GM21390 (cell line): ENCODE results near the gene CHD9.
"Not testable (repeated sequence)": the region's sequence is repeated elsewhere in the genome, so short reads cannot be mapped to it uniquely, and the experiment has no call there.

ENCODE experiments used
- ATAC-seq: cut with Tn5 transposase; IDR thresholded peaks from one replicate; pipeline ENCODE4 v1.9.1; 2021; ENCODE audit not compliant: unreplicated experiment

The CHD9 gene

DNA sequence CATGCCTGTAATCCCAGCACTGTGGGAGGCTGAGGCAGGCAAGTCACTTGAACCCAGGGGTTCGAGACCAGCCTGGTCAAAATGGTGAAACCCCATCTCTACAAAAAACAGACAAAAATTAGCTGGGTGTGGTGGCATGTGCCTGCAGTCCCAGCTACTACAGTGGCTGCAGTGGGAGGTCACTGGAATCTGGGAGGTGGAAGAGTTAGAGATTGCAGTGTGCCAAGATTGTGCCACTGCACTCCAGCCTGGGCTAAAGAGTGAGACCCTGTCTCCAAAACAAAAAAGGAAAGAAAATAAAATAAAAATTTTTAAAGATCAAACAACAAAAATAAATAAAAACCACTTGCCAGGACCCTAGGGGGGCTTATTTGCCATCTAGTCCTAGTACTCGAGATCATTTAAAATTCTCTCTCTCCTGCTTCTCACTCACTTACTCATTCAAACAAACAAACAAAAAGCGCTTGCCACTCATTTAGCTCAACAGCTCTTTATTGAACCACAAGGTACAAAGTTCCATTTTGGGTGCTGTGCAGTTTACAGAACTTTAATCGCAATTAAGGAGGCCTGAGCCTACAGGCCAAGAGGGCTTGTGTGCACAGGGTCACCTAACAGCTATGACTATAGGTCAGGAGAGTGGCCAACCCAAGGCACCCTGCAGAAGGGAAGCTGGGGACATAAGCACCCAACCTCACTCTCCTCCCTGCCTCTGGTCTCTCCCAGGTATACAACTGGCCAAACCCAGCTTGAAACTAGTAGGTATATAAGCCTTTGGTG lies 6.5 kb upstream of the CHD9 start:
- no peak for ATAC-seq

DNA sequence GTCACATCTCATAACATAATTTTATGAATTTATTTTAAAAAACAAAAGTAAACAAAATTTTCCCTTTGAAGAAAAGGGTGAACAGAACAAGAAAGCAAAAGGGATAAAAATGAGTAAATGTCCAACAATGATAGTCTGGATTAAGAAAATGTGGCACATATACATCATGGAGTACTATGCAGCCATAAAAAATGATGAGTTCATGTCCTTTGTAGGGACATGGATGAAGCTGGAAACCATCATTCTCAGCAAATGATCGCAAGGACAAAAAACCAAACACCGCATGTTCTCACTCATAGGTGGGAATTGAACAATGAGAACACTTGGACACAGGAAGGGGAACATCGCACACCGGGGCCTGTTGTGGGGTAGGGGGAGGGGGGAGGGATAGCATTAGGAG lies 3.5 kb upstream of the CHD9 start:
- not testable (repeated sequence) for ATAC-seq

DNA sequence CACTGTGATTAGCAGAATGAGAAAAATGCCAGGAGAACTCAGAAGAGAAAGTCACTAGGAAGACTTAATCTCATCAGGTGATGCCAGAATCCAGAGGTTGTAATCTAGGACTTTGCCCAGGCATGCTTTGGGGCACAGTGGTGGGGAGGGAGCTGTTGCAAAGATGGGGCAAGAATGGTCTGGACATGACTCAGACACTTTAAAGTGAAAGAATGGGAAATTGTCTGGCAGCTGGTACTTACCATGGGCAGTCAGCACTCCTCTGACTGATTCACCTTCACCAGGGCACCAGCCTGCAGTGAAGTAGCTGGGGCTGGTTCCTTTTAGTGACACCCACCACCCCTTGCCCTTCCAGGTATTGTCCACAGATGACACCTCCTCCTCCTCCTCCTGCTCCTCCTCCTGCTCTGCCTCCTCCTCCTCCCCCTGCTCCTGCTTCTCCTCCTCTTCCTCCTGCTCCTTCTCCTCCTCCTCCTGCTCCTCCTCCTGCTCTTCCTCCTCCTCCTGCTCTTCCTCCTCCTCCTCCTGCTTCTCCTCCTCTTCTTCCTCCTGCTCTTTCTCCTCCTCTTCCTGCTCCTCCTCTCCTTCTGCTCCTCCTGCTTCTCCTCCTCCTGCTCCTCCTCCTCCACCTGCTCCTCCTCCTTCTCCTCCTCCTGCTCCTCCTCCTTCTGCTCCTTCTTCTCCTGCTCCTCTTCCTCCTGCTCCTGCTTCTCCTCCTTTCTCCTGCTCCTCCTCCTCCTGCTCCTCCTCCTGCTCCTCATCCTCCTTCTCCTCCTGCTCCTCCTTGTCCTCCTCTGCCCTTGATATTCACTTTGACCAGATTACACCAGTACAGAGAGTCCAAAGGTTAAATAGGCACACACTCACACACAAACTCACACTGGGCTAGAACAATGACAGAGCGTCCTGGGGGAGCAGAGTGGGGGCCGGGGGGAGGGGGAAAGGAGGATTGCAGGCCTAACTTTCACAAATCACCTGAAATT lies 2.0 kb upstream of the CHD9 start, which contains the start of gene CHD9NB:
Gene CHD9NB, minus strand, starts transcription at position 379 of the 983 bp plus-strand sequence. CDS start 8,739 bp downstream, outside the sequence.
- peak; percentile 22 for ATAC-seq

DNA sequence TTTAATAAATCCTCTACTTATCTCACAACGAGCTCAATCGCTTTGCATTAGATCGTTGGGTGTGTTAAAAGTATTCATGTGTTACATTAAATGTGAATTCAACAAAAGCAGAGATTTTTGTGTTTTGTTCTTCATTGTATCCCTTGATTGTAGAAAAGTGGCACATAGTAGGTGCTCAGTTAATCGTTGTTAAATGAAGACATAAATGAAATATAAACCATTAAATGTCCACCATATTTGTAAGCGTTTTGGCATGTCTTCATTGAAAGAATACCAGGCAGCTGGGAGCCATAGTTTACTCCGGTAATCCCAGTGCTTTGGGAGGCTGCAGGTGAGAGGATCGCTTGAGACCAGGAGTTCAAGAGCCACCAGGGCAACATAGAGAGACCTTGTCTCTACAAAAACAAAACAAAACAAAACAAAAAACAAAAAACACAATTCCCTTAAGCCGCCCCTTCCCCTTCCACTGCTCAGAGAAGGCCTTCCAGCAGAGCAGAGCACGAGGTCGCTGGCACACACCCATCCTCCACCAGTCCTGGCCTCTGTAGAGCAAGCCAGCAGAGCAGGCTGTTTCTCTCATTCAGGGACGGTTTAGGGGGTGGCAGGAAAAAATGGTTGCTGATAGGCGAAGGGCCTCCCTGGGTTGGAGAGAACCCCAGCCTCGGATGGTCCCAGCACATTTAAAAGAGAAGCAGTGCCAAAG lies 673 bp upstream of the CHD9 start:
- ATAC-seq = peak; percentile 21

DNA sequence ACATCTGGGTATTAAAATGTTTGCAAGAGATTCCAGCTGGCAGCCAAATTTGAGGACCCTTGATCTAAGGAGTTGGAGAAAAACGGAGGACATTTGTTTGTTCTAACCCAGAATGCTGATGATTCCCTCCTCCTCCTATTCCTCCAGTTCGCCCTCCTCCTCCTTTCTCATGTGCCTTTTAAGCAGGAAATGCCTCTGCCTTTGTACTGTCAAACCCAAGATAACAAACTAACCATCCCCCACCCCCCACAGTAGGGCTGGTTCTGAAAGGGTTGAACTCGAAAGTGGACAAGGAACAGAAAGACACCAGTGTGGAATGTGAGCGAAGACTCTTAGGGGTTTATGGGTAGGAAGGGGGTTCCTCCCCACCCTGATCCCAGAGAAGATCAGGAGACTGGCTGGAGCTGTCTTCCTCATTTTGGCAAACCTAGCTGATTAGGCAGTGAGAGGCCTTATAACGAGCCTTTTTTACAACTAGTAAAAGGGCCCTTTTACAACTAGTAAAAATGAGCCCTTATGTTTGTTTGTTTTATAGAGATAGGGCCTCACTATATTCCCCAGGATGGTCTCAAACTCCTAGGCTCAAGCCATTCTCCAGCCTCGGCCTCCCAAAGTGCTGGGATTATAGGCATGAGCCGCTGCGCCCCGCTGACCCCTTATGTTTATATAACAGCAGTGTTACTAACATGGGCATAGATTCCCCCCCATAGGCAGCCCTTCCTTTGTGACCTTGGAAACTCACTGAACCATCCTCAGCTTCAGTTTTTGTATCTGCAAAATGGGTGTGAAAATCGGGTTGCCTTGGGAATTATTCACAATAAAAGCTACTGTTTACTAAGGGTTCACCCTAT lies 975 bp downstream of the CHD9 start:
- no peak for ATAC-seq

DNA sequence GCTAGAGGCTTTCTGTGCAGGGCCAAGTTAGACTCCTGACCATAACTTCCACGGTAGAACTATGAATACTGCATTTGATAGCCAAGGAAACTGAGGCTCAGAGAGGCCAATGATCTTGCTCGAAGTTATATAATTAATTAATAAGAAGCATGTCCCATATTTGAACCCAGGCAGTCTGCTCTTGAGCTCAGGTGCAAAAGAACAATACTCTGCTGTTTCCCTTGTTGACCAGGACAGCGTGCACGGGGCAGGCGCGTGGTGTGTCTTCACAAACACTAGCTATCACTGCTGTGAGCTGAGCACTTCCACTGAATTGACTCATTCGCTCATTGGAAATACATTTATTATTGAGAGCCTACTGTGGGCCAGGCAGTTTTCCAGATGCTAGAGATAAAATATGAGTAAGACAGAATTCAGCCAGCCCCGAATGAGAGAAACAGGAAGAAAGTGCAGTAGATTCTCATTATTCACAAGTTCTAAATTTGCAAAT lies 1.6 kb downstream of the CHD9 start:
- no peak for ATAC-seq

DNA sequence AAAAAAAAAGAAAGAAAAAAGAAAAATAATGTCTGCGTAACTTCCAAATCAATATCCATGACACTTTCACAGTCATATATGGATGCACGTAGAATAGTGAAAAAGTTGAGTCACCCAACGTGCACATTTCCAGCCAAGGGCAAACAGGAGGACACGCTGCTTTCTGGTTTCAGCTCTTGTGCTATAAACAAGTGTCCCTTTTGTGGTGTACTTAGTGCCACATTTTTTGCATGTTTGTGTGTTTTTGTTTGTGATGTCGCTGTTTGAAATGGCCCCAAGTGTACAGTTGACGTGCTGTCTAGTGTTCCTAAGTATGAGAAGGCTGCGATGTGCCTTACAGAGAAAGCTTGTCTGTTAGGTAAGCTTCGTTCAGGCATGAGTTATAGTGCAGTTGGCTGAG lies 2.9 kb downstream of the CHD9 start:
- no peak for ATAC-seq

DNA sequence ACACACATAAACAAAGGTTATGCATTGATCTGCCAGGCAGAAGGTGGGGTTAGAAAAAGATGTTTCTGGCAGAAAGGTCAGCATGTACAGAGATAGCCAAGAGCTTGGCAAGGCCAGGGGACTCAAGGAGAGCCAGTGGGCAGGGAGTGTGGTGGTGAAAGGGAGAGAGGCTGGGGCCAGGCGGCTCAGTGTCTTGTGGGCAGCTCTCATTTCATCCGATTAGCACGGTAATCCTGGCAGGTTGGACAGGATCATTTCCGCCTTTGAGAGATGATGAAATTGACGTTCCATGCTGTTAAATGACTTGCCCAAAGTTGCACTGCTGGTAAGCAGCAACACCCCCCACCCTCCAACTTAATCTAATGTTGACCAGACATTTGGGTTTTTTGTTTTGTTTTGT lies 3.6 kb downstream of the CHD9 start:
- ATAC-seq = no peak

DNA sequence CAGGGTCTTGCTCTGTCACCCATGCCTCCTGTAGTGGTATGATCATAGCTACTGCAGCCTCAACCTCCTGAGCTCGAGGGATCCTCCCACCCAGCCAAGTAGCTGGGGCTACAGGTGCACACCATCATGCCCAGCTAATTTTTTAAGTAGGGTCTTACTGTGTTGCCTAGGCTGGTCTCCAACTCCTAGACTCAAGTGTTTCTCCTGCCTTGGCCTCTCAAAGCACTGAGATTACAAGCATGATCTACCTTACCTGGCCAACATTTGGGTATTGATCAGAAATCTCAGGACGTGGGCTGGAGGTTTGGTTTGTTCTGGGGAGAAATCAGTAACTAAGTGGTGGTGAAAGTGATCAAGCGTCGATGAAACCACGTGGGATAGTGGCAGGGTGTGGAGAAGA lies 4.1 kb downstream of the CHD9 start:
- no peak for ATAC-seq

DNA sequence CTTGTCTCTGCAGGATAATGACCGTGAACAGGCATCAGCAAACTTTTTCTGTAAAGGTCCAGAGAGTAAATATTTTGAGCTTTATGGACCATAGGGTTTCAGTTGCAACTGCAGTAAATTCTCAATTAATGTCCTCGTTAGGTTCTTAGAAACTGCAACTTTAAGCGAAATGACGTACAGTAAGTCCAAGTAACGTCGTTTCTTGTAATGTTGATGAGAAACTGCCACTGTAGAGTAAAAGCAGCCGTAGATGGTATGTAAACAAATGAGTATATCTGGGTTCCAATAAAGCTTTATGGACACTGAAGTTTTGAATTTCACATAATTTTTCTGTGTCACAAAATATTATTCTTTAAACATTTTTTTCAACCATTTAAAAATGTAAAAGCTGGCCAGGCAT lies 4.9 kb downstream of the CHD9 start:
- no peak for ATAC-seq

DNA sequence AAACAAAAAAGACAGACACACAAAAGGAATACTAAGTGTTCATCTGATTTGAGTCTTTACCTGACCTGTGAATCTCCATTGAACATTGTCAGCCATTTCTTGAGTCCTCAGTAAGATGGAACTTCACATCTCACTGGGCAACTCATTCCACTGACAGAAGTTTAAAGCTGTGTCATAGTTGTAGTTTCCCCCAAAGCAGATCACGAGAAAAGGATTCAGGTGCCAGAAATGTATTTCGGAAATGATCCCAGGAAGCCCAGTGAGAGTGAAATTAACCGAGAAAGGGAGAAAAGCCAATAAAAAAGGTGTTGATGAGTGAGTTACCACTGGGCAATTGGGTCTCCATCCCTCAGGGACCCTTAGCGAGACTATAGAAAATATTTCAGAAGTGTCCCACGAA lies 6.5 kb downstream of the CHD9 start:
- peak; percentile 28 for ATAC-seq

DNA sequence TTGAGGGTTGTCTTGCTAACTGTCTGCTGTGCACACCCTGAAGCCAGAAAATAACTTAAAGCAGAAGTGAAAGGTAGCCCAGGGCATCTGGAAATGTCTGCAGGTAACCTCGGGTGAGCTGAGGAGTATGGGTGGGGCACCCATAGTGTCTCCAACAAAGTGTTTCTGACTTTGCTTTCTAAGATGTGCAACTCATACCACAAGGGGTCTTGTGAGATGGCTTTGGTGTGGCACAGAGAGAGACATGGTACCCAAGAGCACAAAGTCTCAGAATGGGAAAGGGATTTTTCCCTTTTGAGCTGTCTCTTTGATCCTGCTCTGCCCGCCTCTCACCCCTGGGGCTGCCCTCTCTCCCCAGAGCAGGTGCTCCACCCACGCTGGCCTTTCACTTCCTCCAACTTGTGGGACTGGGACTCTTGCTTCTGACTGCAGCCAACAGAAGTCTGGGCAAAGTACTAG lies 6.9 kb downstream of the CHD9 start:
- ATAC-seq = peak; percentile 88

DNA sequence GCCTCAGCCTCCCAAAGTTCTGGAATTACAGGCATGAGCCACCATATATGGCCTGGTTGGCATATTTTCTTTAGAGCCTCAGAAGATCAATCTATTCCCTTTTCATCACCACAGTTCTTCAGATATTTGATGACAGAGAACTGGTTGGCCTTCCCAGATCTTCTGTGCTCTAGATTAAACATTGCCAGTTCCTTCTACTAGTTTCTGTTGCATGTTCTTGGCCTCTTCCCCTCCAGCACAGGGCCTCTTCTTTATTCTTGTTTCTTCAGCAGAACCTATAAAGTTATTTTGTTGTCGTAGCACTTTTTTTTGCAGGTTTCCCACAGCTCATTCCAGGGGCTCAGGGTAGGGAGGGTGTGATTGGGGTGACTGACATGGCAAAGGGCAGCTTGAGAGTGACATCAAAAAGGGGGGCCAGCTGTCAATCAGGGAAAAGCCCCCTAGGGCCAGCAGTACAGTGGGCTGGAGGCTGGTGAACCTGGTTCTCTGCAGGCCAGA lies 9.3 kb downstream of the CHD9 start:
- no peak for ATAC-seq

DNA sequence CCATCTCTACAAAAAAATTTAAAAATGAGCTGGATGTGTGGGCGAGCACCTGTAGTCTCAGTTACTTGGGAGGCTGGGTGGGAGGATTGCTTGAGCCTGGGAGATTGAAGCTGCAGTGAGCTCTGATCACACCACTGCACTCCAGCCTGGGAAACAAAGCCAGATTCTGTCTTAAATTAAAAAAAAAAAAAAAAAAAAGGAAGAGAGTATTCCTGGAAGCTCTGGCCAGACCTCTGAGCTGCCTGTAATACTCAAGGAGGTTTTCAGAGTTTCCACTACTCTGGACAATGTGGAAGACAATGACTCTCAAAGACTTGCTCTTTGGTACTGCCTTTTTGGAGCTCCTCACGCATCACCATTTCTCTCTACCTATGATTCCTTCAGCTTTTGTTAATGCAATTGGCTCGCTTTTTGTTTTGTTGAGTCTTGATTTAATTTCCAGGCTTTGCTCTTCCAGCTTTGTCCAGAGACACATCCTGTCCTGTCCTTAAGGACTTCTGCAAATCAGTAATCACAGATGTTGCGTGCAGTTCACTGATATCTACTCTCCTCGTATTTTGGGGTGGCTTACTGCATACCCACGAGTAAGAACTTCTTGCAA lies 10.8 kb downstream of the CHD9 start:
- no peak for ATAC-seq

DNA sequence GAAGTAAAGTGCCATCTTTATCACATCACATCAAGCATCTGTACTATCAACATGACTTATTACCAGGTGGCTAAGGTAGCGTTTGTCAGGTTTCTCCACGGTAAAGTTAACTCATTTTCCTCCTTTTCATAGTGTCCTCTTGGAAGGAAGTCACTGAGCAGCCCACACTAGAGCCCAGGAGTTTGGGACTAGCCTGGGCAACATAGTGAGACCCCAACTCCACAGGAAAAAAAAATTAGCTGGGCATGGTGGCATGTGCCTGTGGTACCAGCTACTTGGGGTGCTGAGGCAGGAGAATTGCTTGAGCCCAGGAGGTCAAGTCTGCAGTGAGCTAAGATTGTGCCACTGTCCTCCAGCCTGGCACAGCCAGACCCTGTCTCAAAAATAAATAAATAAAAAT lies 12.9 kb downstream of the CHD9 start:
- no peak for ATAC-seq

DNA sequence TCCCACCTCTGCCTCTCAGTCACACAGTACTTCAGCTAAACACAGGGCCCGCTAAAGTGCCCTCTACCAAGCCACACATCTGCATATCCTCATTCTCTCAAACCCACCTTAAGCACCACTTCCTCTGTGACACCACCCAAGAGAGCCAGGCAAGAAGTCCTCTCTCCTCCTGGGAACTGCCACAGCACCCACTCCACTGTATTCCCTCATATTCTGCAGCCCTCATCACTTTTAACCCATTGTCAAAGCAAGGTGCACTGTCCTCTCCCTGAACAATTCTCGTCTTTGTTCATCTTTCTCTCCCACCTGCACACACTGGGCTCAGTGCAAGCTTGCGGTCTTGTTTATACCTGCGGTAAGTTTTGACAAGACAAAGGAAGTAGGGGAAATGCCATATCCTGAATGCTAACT lies 13.6 kb downstream of the CHD9 start:
- peak; percentile 56 for ATAC-seq

DNA sequence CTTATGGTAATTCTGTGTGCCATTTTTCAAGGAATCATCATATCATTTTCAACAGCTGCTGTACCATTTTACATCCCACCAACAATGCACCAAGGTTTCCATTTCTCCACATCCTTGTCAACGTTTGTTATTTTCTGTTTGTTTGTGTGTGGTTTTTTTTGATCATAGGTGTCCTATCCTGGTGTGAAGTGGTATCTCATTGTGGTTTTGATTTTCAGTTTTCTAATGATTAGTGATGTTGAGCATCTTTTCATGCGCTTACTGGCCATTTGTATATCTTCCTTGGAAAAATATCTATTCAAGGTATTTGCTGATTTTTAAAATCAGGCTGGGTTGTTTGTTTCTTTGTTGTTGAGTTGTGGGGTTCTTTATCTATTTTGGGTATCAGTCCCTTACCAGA lies 15.0 kb downstream of the CHD9 start:
- no peak for ATAC-seq

DNA sequence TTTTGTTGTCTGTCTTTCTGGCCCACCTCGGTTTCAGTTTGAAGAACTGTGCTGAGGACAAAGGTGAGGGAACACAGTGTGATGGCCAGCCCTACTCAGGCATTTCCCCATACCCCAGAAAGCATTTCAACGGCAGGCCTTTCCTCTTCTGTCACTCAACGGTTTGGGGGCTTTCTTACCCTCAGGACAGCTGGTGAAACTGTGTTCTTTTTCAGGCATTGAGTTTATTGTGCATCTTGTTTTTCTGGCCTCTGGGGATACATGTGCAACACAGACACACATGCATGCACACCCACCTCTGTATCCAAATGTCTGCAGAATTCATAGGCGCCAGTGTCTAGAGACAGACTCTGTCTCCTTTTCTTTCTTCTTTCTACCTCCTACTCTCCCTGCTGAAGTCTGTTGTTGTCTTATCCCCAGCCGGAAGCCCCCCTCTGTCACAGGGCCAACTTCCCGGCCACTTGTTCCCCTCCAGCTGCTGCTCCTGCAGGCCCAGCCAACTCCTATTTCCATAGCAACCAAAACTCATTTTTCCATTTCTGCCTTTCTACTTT lies 17.0 kb downstream of the CHD9 start:
- peak; percentile 43 for ATAC-seq

DNA sequence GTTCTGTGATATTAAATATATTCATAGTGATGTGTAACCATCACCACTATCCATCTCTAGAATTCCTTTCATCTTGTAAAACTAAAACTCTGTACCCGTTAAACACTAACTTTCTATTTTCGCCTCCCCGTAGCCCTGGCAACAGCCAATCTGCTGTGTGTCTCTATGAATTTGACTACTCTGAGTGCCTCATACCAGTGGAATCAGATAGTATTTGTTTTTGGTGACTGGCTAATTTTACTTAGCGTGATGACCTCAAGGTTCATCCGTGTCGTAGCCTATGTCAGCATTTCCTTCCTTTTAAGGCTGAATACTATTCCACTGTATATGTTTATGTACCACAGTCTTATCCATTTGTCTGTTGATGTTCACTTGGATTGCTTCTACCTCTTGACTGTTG lies 18.2 kb downstream of the CHD9 start:
- ATAC-seq = no peak
